Measurements from ENCODE around the gene NUDT8.

The NUDT8 gene

GRCh38 chr11:67615728-67616430 is 13.9 kb downstream of the NUDT8 start:
- peaks cover 20% of the 10 kb centered on the region for H3K36me3 ChIP-seq (ENCODE audit: control insufficient read depth, insufficient read depth, low read length)
- H3K27me3 ChIP-seq (ENCODE audit: control insufficient read depth, insufficient read depth, low read length) = peaks cover 9% of the 10 kb centered on the region; the same call in 1 of the 2 replicates
- H3K4me1 ChIP-seq (ENCODE audit: control insufficient read depth, insufficient read depth, low read length) = peaks cover 36% of the 10 kb centered on the region
- H3K9me3 ChIP-seq (ENCODE audit: control insufficient read depth, insufficient read depth, low read length) = no peaks in the 10 kb centered on the region
- H3K4me3 ChIP-seq (ENCODE audit: low read depth, low read length) = no peak overlapping the region
- H3K27ac ChIP-seq (ENCODE audit: low read depth, low read length) = no peak overlapping the region
- H3K9ac ChIP-seq (ENCODE audit: low read depth, low read length) = no peak overlapping the region

GRCh38 chr11:67614730-67615714 is 14.7 kb downstream of the NUDT8 start:
- Histone ChIP-seq H3K4me3 (ENCODE audit: low read depth, low read length) (no peak overlapping the region), H3K4me1 (ENCODE audit: control insufficient read depth, insufficient read depth, low read length) (peaks cover 36% of the 10 kb centered on the region), H3K27ac (ENCODE audit: low read depth, low read length) (no peak overlapping the region), H3K9ac (ENCODE audit: low read depth, low read length) (no peak overlapping the region), H3K9me3 (ENCODE audit: control insufficient read depth, insufficient read depth, low read length) (no peaks in the 10 kb centered on the region), H3K27me3 (ENCODE audit: control insufficient read depth, insufficient read depth, low read length) (peaks cover 9% of the 10 kb centered on the region; the same call in 1 of the 2 replicates), H3K36me3 (ENCODE audit: control insufficient read depth, insufficient read depth, low read length) (peaks cover 29% of the 10 kb centered on the region)

GRCh38 chr11:67613960-67614715 is 15.6 kb downstream of the NUDT8 start:
- Histone ChIP-seq H3K9ac (ENCODE audit: low read depth, low read length) (no peak overlapping the region), H3K4me3 (ENCODE audit: low read depth, low read length) (peak overlapping the region; percentile 29; the same call in 1 of the 2 replicates), H3K36me3 (ENCODE audit: control insufficient read depth, insufficient read depth, low read length) (peaks cover 38% of the 10 kb centered on the region), H3K9me3 (ENCODE audit: control insufficient read depth, insufficient read depth, low read length) (no peaks in the 10 kb centered on the region), H3K27ac (ENCODE audit: low read depth, low read length) (no peak overlapping the region), H3K4me1 (ENCODE audit: control insufficient read depth, insufficient read depth, low read length) (peaks cover 36% of the 10 kb centered on the region), H3K27me3 (ENCODE audit: control insufficient read depth, insufficient read depth, low read length) (peaks cover 9% of the 10 kb centered on the region; the same call in 1 of the 2 replicates)

GRCh38 chr11:67613313-67613959 is 16.3 kb downstream of the NUDT8 start:
- H3K4me3 ChIP-seq (ENCODE audit: low read depth, low read length) = no peak overlapping the region
- H3K9ac ChIP-seq (ENCODE audit: low read depth, low read length) = no peak overlapping the region
- H3K4me1 ChIP-seq (ENCODE audit: control insufficient read depth, insufficient read depth, low read length) = peaks cover 36% of the 10 kb centered on the region
- peaks cover 45% of the 10 kb centered on the region for H3K36me3 ChIP-seq (ENCODE audit: control insufficient read depth, insufficient read depth, low read length)
- no peaks in the 10 kb centered on the region for H3K9me3 ChIP-seq (ENCODE audit: control insufficient read depth, insufficient read depth, low read length)
- H3K27me3 ChIP-seq (ENCODE audit: control insufficient read depth, insufficient read depth, low read length) = peaks cover 9% of the 10 kb centered on the region; the same call in 1 of the 2 replicates
- no peak overlapping the region for H3K27ac ChIP-seq (ENCODE audit: low read depth, low read length)

GRCh38 chr11:67612751-67613150 is 17.0 kb downstream of the NUDT8 start:
- Histone ChIP-seq H3K36me3 (ENCODE audit: control insufficient read depth, insufficient read depth, low read length) (peaks cover 47% of the 10 kb centered on the region), H3K27ac (ENCODE audit: low read depth, low read length) (no peak overlapping the region)

GRCh38 chr11:67611704-67612587 is 17.8 kb downstream of the NUDT8 start:
- peaks cover 47% of the 10 kb centered on the region for H3K36me3 ChIP-seq (ENCODE audit: control insufficient read depth, insufficient read depth, low read length)

More at GRCh38 chr11:67612751-67613150, 17.0 kb downstream of the NUDT8 start:
- Histone ChIP-seq H3K27me3 (ENCODE audit: control insufficient read depth, insufficient read depth, low read length) (peaks cover 4% of the 10 kb centered on the region; the same call in 1 of the 2 replicates), H3K4me1 (ENCODE audit: control insufficient read depth, insufficient read depth, low read length) (peaks cover 33% of the 10 kb centered on the region), H3K9ac (ENCODE audit: low read depth, low read length) (no peak overlapping the region), H3K4me3 (ENCODE audit: low read depth, low read length) (no peak overlapping the region), H3K9me3 (ENCODE audit: control insufficient read depth, insufficient read depth, low read length) (no peaks in the 10 kb centered on the region)

GRCh38 chr11:67611165-67611564 is 18.6 kb downstream of the NUDT8 start:
- Histone ChIP-seq H3K9me3 (ENCODE audit: control insufficient read depth, insufficient read depth, low read length) (no peaks in the 10 kb centered on the region), H3K9ac (ENCODE audit: low read depth, low read length) (no peak overlapping the region), H3K4me3 (ENCODE audit: low read depth, low read length) (no peak overlapping the region), H3K4me1 (ENCODE audit: control insufficient read depth, insufficient read depth, low read length) (peaks cover 27% of the 10 kb centered on the region; the same call in 1 of the 2 replicates), H3K27me3 (ENCODE audit: control insufficient read depth, insufficient read depth, low read length) (no peaks in the 10 kb centered on the region), H3K36me3 (ENCODE audit: control insufficient read depth, insufficient read depth, low read length) (peaks cover 47% of the 10 kb centered on the region), H3K27ac (ENCODE audit: low read depth, low read length) (no peak overlapping the region)

More at GRCh38 chr11:67611704-67612587, 17.8 kb downstream of the NUDT8 start:
- Histone ChIP-seq H3K4me3 (ENCODE audit: low read depth, low read length) (no peak overlapping the region), H3K9ac (ENCODE audit: low read depth, low read length) (no peak overlapping the region), H3K4me1 (ENCODE audit: control insufficient read depth, insufficient read depth, low read length) (peaks cover 29% of the 10 kb centered on the region), H3K27me3 (ENCODE audit: control insufficient read depth, insufficient read depth, low read length) (no peaks in the 10 kb centered on the region), H3K27ac (ENCODE audit: low read depth, low read length) (no peak overlapping the region), H3K9me3 (ENCODE audit: control insufficient read depth, insufficient read depth, low read length) (no peaks in the 10 kb centered on the region)

- peaks cover 47% of the 10 kb centered on the region for H3K36me3 ChIP-seq (ENCODE audit: control insufficient read depth, insufficient read depth, low read length)
- H3K9me3 ChIP-seq (ENCODE audit: control insufficient read depth, insufficient read depth, low read length) = no peaks in the 10 kb centered on the region
- peaks cover 28% of the 10 kb centered on the region for H3K4me1 ChIP-seq (ENCODE audit: control insufficient read depth, insufficient read depth, low read length)
- no peak overlapping the region for H3K4me3 ChIP-seq (ENCODE audit: low read depth, low read length)
- no peaks in the 10 kb centered on the region for H3K27me3 ChIP-seq (ENCODE audit: control insufficient read depth, insufficient read depth, low read length)
- no peak overlapping the region for H3K27ac ChIP-seq (ENCODE audit: low read depth, low read length)
- no peak overlapping the region for H3K9ac ChIP-seq (ENCODE audit: low read depth, low read length)
These were observed 19.4 kb downstream of the NUDT8 start for GRCh38 chr11:67610302-67610868.

- H3K27me3 ChIP-seq (ENCODE audit: control insufficient read depth, insufficient read depth, low read length) = no peaks in the 10 kb centered on the region
- H3K9me3 ChIP-seq (ENCODE audit: control insufficient read depth, insufficient read depth, low read length) = no peaks in the 10 kb centered on the region
- no peak overlapping the region for H3K27ac ChIP-seq (ENCODE audit: low read depth, low read length)
- no peak overlapping the region for H3K9ac ChIP-seq (ENCODE audit: low read depth, low read length)
- H3K36me3 ChIP-seq (ENCODE audit: control insufficient read depth, insufficient read depth, low read length) = peaks cover 47% of the 10 kb centered on the region
- H3K4me3 ChIP-seq (ENCODE audit: low read depth, low read length) = no peak overlapping the region
- peaks cover 33% of the 10 kb centered on the region for H3K4me1 ChIP-seq (ENCODE audit: control insufficient read depth, insufficient read depth, low read length)
These were observed 20.4 kb downstream of the NUDT8 start for GRCh38 chr11:67609316-67609715.
